ENCODE data around the gene POMT2.

The POMT2 gene

DNA sequence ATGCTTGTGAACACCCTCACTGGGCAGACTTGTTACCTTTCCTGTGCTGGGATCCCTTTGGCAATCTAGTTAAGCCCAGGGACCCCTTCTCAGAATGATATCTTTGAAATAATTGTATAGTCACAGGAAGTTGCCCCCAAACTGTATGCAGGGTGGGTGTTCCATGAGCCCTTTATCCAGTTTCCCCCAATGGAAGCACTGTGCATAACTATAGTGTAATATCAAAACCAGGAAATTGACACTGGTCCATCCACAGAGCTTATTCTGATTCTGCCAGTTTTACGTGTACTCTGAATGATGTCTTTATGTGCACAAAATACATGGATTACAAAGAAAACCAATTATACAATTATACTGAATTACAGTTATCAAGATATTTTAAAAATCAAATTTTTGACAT, 73.9 kb downstream of the POMT2 start:
- Mint-ChIP-seq H3K4me3 (no peak overlapping the region), H3K4me1 (peaks cover 12% of the 10 kb centered on the region), H3K27me3 (ENCODE audit: low read depth, poor library complexity) (peaks cover 33% of the 10 kb centered on the region), H3K9me3 (no peaks in the 10 kb centered on the region), H3K36me3 (ENCODE audit: low read depth) (no peaks in the 10 kb centered on the region), H3K27ac (no peak overlapping the region)
- DNase-seq = no peak
- TF ChIP-seq, protein P1, sequence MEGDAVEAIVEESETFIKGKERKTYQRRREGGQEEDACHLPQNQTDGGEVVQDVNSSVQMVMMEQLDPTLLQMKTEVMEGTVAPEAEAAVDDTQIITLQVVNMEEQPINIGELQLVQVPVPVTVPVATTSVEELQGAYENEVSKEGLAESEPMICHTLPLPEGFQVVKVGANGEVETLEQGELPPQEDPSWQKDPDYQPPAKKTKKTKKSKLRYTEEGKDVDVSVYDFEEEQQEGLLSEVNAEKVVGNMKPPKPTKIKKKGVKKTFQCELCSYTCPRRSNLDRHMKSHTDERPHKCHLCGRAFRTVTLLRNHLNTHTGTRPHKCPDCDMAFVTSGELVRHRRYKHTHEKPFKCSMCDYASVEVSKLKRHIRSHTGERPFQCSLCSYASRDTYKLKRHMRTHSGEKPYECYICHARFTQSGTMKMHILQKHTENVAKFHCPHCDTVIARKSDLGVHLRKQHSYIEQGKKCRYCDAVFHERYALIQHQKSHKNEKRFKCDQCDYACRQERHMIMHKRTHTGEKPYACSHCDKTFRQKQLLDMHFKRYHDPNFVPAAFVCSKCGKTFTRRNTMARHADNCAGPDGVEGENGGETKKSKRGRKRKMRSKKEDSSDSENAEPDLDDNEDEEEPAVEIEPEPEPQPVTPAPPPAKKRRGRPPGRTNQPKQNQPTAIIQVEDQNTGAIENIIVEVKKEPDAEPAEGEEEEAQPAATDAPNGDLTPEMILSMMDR (IDR thresholded peaks at IDR 0.05) = no peak

DNA sequence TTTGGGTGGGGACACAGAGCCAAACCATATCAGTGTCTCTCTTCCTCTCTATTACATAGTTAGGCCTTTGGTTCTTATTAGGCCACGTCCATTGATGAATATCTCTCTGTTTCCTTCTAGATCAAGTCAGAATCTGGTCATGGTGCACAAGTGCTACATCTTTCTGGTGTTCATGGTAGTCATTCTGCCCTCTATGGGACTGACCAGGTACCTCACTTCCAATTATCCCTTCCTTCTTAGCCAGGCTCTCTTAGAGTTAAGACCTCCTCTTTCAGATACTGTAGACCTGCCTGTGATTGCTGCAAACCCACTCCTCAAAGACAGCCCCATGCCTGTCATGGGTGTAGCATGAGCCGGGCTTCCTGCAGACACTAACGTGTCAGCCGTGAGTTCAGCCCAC, 74.9 kb downstream of the POMT2 start:
- TF ChIP-seq, protein P1 (IDR thresholded peaks at IDR 0.05) = no peak
- no peak overlapping the region for H3K4me3 Mint-ChIP-seq
- no peak overlapping the region for H3K27ac Mint-ChIP-seq
- no peaks in the 10 kb centered on the region for H3K36me3 Mint-ChIP-seq (ENCODE audit: low read depth)
- peaks cover 12% of the 10 kb centered on the region for H3K4me1 Mint-ChIP-seq
- no peaks in the 10 kb centered on the region for H3K9me3 Mint-ChIP-seq
- DNase-seq = no peak
- peaks cover 30% of the 10 kb centered on the region for H3K27me3 Mint-ChIP-seq (ENCODE audit: low read depth, poor library complexity)

DNA sequence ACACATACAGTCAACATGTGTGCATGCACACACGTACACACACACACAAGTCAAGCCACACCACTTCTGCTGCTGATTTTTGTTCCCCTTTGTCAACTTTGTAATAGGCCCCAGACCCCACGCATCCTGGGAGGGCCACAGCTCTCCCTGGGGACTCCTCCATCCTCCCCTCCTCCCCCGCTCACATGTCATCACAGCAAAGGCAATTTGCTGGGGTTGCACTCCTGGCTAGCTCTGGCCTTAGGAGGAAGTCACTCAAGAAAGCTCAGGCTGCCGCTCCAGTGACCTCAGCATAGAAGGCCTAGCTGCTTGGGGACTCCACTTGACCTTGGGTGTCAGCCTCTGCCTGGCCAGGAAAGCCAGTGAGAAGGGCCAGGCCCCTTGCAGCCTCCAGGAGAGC, 76.8 kb downstream of the POMT2 start:
- no peak overlapping the region for H3K4me3 Mint-ChIP-seq
- DNase-seq = no peak
- H3K36me3 Mint-ChIP-seq (ENCODE audit: low read depth) = no peaks in the 10 kb centered on the region
- no peak overlapping the region for H3K27ac Mint-ChIP-seq
- TF ChIP-seq, protein P1 (IDR thresholded peaks at IDR 0.05) = no peak
- peaks cover 31% of the 10 kb centered on the region for H3K27me3 Mint-ChIP-seq (ENCODE audit: low read depth, poor library complexity)
- H3K4me1 Mint-ChIP-seq = no peaks in the 10 kb centered on the region
- H3K9me3 Mint-ChIP-seq = no peaks in the 10 kb centered on the region

DNA sequence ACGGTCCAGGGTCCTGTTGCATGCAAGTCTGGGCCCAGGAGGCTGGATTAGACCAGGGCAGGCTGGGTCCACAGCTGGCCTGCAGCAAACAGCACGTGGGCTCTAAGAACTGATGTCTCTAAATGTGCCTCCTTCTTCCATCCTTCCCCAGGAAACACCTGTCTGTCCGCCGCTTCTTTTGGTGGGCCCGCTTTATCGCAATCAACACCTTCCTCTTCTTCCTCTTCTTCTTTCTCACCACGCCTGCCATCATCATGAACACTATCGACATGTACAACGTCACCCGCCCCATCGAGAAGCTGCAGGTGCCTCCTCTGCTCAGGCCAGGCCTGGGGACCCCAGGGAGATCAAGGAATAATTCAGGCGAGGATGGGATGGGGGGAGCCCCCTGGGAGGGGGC, 77.9 kb downstream of the POMT2 start:
- no peaks in the 10 kb centered on the region for H3K9me3 Mint-ChIP-seq
- peaks cover 28% of the 10 kb centered on the region for H3K27me3 Mint-ChIP-seq (ENCODE audit: low read depth, poor library complexity)
- DNase-seq = no peak
- H3K27ac Mint-ChIP-seq = no peak overlapping the region
- H3K4me1 Mint-ChIP-seq = no peaks in the 10 kb centered on the region
- no peak overlapping the region for H3K4me3 Mint-ChIP-seq
- TF ChIP-seq, protein P1 (IDR thresholded peaks at IDR 0.05) = no peak
- no peaks in the 10 kb centered on the region for H3K36me3 Mint-ChIP-seq (ENCODE audit: low read depth)

DNA sequence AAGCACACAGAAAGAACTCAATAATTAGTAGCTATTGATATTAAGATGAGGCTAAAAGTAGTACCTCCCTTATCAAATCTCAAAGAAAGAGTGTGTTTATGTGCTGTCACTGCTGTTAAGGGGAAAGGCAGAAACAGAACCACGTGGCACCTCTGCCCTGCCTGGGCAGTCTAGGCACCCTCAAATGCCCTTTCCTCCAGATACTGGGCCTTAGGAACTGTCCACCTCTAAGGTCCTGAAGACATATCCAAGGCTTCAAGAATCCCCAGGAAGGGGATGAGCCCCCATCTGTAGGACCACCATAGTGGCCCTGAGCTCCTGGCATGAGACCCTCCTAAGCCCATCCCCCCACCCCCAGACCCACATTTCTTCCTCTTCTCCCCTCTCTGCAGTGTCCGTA, 78.7 kb downstream of the POMT2 start:
- peaks cover 30% of the 10 kb centered on the region for H3K27me3 Mint-ChIP-seq (ENCODE audit: low read depth, poor library complexity)
- no peaks in the 10 kb centered on the region for H3K4me1 Mint-ChIP-seq
- H3K4me3 Mint-ChIP-seq = no peak overlapping the region
- no peaks in the 10 kb centered on the region for H3K36me3 Mint-ChIP-seq (ENCODE audit: low read depth)
- H3K27ac Mint-ChIP-seq = no peak overlapping the region
- DNase-seq = no peak
- no peaks in the 10 kb centered on the region for H3K9me3 Mint-ChIP-seq
- TF ChIP-seq, protein P1 (IDR thresholded peaks at IDR 0.05) = no peak

DNA sequence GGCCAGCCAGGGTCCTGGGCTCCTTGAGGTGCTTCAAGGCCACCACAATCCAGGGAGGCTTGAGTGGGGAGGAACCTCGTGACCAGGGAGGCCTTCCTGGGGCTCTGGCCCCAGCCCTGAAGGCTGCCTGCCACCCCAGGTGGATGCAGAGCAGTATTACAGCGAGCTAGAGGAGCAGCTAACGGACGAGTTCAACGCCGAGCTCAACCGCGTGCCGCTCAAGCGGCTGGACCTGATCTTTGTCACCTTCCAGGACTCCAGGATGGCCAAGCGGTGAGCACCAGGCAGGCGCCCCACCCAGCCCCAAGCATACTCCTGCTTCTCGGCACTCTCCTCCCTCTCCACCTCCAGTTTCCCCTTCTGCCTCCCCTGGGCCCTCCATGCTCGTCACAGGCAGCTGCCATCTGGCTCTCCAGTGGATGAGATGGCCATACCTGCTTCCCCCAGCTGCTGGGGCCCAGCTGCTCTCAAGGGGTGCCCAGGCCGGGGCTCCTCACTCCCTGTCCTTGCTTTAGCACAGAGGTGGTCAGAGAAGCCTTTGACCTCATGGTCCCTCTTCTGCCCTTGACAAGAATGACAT, 80.3 kb downstream of the POMT2 start:
- H3K27ac Mint-ChIP-seq = no peak overlapping the region
- H3K4me3 Mint-ChIP-seq = no peak overlapping the region
- peaks cover 22% of the 10 kb centered on the region for H3K27me3 Mint-ChIP-seq (ENCODE audit: low read depth, poor library complexity)
- H3K36me3 Mint-ChIP-seq (ENCODE audit: low read depth) = no peaks in the 10 kb centered on the region
- H3K4me1 Mint-ChIP-seq = no peaks in the 10 kb centered on the region
- no peak for DNase-seq
- H3K9me3 Mint-ChIP-seq = no peaks in the 10 kb centered on the region
- TF ChIP-seq, protein P1 (IDR thresholded peaks at IDR 0.05) = no peak
